CD14-positive monocyte (primary cell): Measurements from ENCODE around the gene MAP7. TPM values are rescaled to one million over a fixed set of nuclear protein-coding genes. Genes with fewer than 3 reads are reported as not detected.

Experiments used
- DNase-seq, 3 donors: peaks; one replicate each; pipeline ENCODE4 v3.0.0-alpha.2; 2011 to 2022
- H2AFZ ChIP-seq: 2 replicates; pipeline ENCODE4 v1.6.0; 2012; ENCODE audit warnings: mild to moderate bottlenecking, low read depth, low read length, inconsistent platforms; ENCODE audit not compliant: insufficient read depth, poor library complexity, severe bottlenecking
- H3K27ac ChIP-seq, 2 donors: 1 replicate in 1 of 2; 2 replicates in 1 of 2; pipeline ENCODE4 v1.5.1; 2012 to 2013; ENCODE audit warnings: low read length in 2 of 2, control low read depth in 1 of 2, inconsistent platforms in 1 of 2, low read depth in 1 of 2, mild to moderate bottlenecking in 1 of 2
- H3K27me3 ChIP-seq, 2 donors: one replicate each; pipeline versions ENCODE4 v1.6.0 to v1.6.1; 2011 to 2013; ENCODE audit warnings: low read length in 2 of 2; ENCODE audit not compliant: control insufficient read depth in 2 of 2, insufficient read depth in 2 of 2
- H3K36me3 ChIP-seq, 2 donors: replicated peaks in 1 of 2; 1 replicate in 1 of 2; 2 replicates in 1 of 2; pipeline versions ENCODE4 v1.5.1 to v1.6.1; 2012 to 2013; ENCODE audit warnings: low read length in 2 of 2, control low read depth in 1 of 2, inconsistent platforms in 1 of 2, mild to moderate bottlenecking in 1 of 2; ENCODE audit not compliant: insufficient read depth in 2 of 2, control insufficient read depth in 1 of 2
- H3K4me1 ChIP-seq, 2 donors: 1 replicate in 1 of 2; 2 replicates in 1 of 2; pipeline versions ENCODE4 v1.5.1 to v1.6.1; 2012 to 2013; ENCODE audit warnings: low read length in 2 of 2, control low read depth in 1 of 2, inconsistent platforms in 1 of 2, mild to moderate bottlenecking in 1 of 2, moderate library complexity in 1 of 2; ENCODE audit not compliant: insufficient read depth in 2 of 2, control insufficient read depth in 1 of 2
- H3K4me2 ChIP-seq: replicated peaks from 2 replicates; pipeline ENCODE3; 2012; ENCODE audit warnings: low read length, moderate library complexity, mild to moderate bottlenecking; ENCODE audit not compliant: poor library complexity, severe bottlenecking; ENCODE audit errors: extremely low read depth
- H3K4me3 ChIP-seq, 3 experiments: fragments of 200-600 bp in 1 of 3; sonication (generic) in 1 of 3; replicated peaks in 1 of 3; 1 replicate in 2 of 3; 2 replicates in 1 of 3; pipeline ENCODE4 v1.5.1; 2011 to 2013; ENCODE audit warnings: low read length in 3 of 3, mild to moderate bottlenecking in 3 of 3, control low read depth in 2 of 3, low read depth in 2 of 3, inconsistent platforms in 1 of 3, moderate library complexity in 1 of 3
- H3K79me2 ChIP-seq: 2 replicates; pipeline ENCODE4 v1.6.0; 2012; ENCODE audit warnings: mild to moderate bottlenecking, control low read depth, inconsistent platforms, low read length, moderate library complexity; ENCODE audit not compliant: insufficient read depth
- H3K9ac ChIP-seq: 2 replicates; pipeline ENCODE4 v1.6.0; 2017; ENCODE audit warnings: low read length, mild to moderate bottlenecking; ENCODE audit not compliant: insufficient read depth, poor library complexity, severe bottlenecking
- H3K9me3 ChIP-seq, 2 donors: replicated peaks in 1 of 2; 1 replicate in 1 of 2; 2 replicates in 1 of 2; pipeline versions ENCODE4 v1.5.1 to v1.6.1; 2012 to 2013; ENCODE audit warnings: low read length in 2 of 2, control low read depth in 1 of 2; ENCODE audit not compliant: control insufficient read depth in 1 of 2, insufficient read depth in 1 of 2
- H4K20me1 ChIP-seq: 2 replicates; pipeline ENCODE4 v1.6.0; 2012; ENCODE audit warnings: mild to moderate bottlenecking, low read length, control low read depth, moderate library complexity; ENCODE audit not compliant: insufficient read depth
- H3K27ac Mint-ChIP-seq, 7 donors: one replicate each; pipeline ENCODE4 v1.8.0; 2020; ENCODE audit warnings: mild to moderate bottlenecking in 7 of 7, mixed read lengths in 7 of 7, moderate library complexity in 6 of 7, inconsistent platforms in 2 of 7
- H3K27me3 Mint-ChIP-seq, 3 donors: one replicate each; pipeline ENCODE4 v1.8.0; 2021 to 2022; ENCODE audit warnings: low read depth in 3 of 3, mild to moderate bottlenecking in 3 of 3, mixed read lengths in 3 of 3, moderate library complexity in 3 of 3, inconsistent platforms in 1 of 3
- H3K36me3 Mint-ChIP-seq, 2 donors: one replicate each; pipeline ENCODE4 v1.8.0; 2020; ENCODE audit warnings: mixed read lengths in 2 of 2, inconsistent platforms in 1 of 2, mild to moderate bottlenecking in 1 of 2
- H3K4me1 Mint-ChIP-seq: one replicate; pipeline ENCODE4 v1.8.0; 2020; ENCODE audit warnings: mild to moderate bottlenecking, mixed read lengths
- H3K4me3 Mint-ChIP-seq, 2 donors: one replicate each; pipeline ENCODE4 v1.8.0; 2020; ENCODE audit warnings: mild to moderate bottlenecking in 2 of 2, mixed read lengths in 2 of 2, moderate library complexity in 1 of 2
- H3K9me3 Mint-ChIP-seq, 7 donors: one replicate each; pipeline ENCODE4 v1.8.0; 2020 to 2022; ENCODE audit warnings: mixed read lengths in 7 of 7, mild to moderate bottlenecking in 6 of 7, moderate library complexity in 6 of 7, inconsistent platforms in 2 of 7
- WGBS: methylation state at CpG from one replicate; pipeline ENCODE4 v1.1.5; 2013; ENCODE audit warnings: missing lambda C conversion rate; ENCODE audit not compliant: insufficient coverage; 5-methylcytosine and 5-hydroxymethylcytosine counted together
- intact Hi-C, 2 donors: fragments of 100-400 bp; cut with micrococcal nuclease; formaldehyde crosslinking; loops; one replicate each; pipeline versions ENCODE4 v1.15.0 to v1.15.1; 2023
- polyA plus RNA-seq, 3 donors: library from polyadenylated mRNA; depleted of rRNA in 1 of 3; unstranded in 2 of 3; stranded (reverse) in 1 of 3; fragments of 300-500 nt in 2 of 3; fragments of >200 nt in 1 of 3; fragmentation: Illumina TruSeq in 2 of 3; gene quantifications; 1 replicate in 2 of 3; 2 replicates in 1 of 3; pipeline ENCODE4 v1.2.3, GENCODE V29; 2012 to 2021
- TF ChIP-seq, protein P1 (sequence below): fragments of 200-600 bp; IDR thresholded peaks from one replicate; pipeline ENCODE4 v1.8.0; 2022; ENCODE audit warnings: antibody characterized with exemption, mild to moderate bottlenecking

Gene MAP7
- polyA plus RNA-seq, 3 donors = 0.67 to 1.6 (median 1.2) TPM

DNA sequence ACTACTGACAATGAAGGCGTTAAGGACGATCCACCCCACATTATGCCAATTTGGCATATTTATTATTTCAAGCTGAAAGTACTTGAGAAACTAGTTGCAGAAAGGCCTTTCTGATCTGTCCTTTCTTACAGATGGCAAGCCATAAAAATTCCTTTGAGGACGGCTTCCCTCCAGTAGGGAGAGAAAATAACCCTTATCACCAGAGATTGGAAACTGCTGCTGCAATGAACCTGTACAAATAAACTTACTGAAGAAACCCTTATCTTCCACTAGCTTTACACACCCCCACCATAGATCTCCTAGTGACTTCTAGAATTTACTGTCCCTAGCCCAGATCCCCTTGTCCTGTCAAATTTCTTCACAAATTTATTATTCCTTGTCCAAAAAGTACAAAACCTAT is 105.2 kb downstream of the MAP7 start:
- Histone ChIP-seq H3K9ac (no peak overlapping the region), H3K79me2 (no peaks in the 10 kb centered on the region), H2AFZ (no peak overlapping the region), H3K27ac (no peak overlapping the region), H3K27me3 (no peaks in the 10 kb centered on the region), H3K36me3 (no peaks in the 10 kb centered on the region), H3K4me2 (no peak overlapping the region), H4K20me1 (no peaks in the 10 kb centered on the region), H3K9me3 (no peaks in the 10 kb centered on the region), H3K4me3 (no peak overlapping the region), H3K4me1 (no peaks in the 10 kb centered on the region)
- no peak for DNase-seq
- H3K27me3 Mint-ChIP-seq = peaks cover 0 to 5% (median 0%) of the 10 kb centered on the region in 3 donors
- H3K36me3 Mint-ChIP-seq = no peaks in the 10 kb centered on the region
- H3K27ac Mint-ChIP-seq = no peak overlapping the region
- TF ChIP-seq, protein P1, sequence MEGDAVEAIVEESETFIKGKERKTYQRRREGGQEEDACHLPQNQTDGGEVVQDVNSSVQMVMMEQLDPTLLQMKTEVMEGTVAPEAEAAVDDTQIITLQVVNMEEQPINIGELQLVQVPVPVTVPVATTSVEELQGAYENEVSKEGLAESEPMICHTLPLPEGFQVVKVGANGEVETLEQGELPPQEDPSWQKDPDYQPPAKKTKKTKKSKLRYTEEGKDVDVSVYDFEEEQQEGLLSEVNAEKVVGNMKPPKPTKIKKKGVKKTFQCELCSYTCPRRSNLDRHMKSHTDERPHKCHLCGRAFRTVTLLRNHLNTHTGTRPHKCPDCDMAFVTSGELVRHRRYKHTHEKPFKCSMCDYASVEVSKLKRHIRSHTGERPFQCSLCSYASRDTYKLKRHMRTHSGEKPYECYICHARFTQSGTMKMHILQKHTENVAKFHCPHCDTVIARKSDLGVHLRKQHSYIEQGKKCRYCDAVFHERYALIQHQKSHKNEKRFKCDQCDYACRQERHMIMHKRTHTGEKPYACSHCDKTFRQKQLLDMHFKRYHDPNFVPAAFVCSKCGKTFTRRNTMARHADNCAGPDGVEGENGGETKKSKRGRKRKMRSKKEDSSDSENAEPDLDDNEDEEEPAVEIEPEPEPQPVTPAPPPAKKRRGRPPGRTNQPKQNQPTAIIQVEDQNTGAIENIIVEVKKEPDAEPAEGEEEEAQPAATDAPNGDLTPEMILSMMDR = no peak
- H3K9me3 Mint-ChIP-seq = peaks cover 0 to 3% (median 0%) of the 10 kb centered on the region in 7 donors
- H3K4me3 Mint-ChIP-seq = no peak overlapping the region
- intact Hi-C loops = no loop called here
- WGBS = no CpG with 5 or more reads among the region's 3 CpGs
- H3K4me1 Mint-ChIP-seq = peaks cover 2% of the 10 kb centered on the region

DNA sequence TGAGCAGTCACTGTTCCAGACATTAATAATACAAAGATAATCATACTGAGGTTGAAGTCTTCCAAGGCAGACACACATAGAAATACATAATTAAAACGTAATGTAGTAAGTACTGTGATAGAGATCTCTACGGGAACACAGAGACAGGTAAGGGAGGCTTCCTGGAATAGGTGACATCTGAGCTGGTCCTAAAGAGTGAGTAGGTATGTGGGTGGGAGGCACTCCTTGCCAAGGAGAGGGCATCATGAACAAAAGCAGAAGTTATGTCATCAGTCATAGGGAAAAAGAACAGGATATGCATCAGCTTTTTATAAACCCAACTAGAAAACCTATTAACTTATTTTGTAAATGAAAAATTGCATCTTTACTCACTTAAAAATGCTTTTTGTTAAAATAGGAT is 110.0 kb downstream of the MAP7 start:
- no peak overlapping the region for H3K4me3 ChIP-seq
- H3K27me3 ChIP-seq = no peaks in the 10 kb centered on the region
- no CpG with 5 or more reads among the region's 2 CpGs for WGBS
- intact Hi-C loops = no loop called here
- H3K9me3 Mint-ChIP-seq = no peaks in the 10 kb centered on the region
- no peak overlapping the region for H3K27ac ChIP-seq
- no peak overlapping the region for H3K4me3 Mint-ChIP-seq
- no peak overlapping the region for H3K4me2 ChIP-seq
- H3K4me1 ChIP-seq = no peaks in the 10 kb centered on the region
- TF ChIP-seq, protein P1 = no peak
- peaks cover 5% of the 10 kb centered on the region for H3K4me1 Mint-ChIP-seq
- no peaks in the 10 kb centered on the region for H3K9me3 ChIP-seq
- H4K20me1 ChIP-seq = no peaks in the 10 kb centered on the region
- H3K27ac Mint-ChIP-seq = no peak overlapping the region
- peak in 2 of 3 donors; percentile 2 to 14 for DNase-seq
- no peaks in the 10 kb centered on the region for H3K36me3 ChIP-seq
- no peaks in the 10 kb centered on the region for H3K79me2 ChIP-seq
- no peak overlapping the region for H3K9ac ChIP-seq
- H3K27me3 Mint-ChIP-seq = peaks cover 0 to 2% (median 0%) of the 10 kb centered on the region in 3 donors
- no peak overlapping the region for H2AFZ ChIP-seq
- no peaks in the 10 kb centered on the region for H3K36me3 Mint-ChIP-seq
